HG03354 (cell line): Measurements from ENCODE around the gene MBD3.

Experiments
- ATAC-seq: cut with Tn5 transposase; IDR thresholded peaks from one replicate; pipeline ENCODE4 v1.9.1; 2021; ENCODE audit warnings: mild to moderate bottlenecking; ENCODE audit not compliant: unreplicated experiment, poor library complexity, severe bottlenecking

MBD3 gene

DNA sequence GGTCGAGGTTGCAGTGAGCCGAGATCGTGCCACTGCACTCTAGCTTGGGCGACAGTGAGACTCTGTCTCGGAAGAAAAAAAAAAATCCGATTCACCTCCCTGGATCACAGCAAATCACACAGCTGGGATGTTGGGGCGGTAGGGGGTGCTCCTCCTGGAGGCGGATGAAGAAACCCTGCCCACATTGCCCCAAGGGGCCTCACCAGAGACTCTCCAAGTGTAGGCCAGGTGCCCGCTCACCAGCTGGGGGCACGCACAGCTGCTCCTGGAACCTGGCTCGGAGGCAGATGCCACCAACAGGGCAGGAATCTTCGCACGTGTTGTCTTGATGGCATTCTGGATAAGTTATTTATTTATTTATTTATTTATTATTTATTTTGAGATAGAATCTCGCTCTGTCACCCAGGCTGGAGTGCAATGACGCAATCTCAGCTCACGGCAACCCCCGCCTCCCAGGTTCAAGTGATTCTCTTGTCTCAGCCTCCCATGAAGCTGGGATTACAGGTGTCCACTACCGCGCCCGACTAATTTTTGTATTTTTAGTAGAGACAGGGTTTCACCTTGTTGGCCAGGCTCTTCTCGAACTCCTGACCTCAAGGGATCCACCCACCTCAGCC lies 9.5 kb upstream of the MBD3 start:
- ATAC-seq = no peak

DNA sequence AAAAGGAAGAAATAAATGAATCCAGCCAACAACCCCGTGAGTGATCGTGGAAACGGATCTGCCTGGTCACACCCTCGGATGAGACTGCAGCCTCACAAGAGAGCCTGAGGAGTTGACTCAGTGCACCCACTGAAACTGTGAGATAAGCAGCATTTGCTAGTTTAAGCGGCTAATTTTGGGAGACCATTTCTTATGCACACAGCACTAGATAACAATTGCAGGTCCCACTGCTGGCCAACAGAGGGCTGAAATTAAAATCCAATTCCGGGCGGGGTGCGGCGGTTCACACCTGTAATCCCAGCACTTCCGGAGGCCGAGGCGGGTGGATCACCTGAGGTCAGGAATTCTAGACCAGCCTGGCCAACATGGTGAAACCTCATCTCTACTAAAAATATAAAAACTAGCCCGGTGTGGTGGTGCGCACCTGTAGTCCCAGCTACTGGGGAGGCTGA lies 9.0 kb upstream of the MBD3 start:
- ATAC-seq = no peak

DNA sequence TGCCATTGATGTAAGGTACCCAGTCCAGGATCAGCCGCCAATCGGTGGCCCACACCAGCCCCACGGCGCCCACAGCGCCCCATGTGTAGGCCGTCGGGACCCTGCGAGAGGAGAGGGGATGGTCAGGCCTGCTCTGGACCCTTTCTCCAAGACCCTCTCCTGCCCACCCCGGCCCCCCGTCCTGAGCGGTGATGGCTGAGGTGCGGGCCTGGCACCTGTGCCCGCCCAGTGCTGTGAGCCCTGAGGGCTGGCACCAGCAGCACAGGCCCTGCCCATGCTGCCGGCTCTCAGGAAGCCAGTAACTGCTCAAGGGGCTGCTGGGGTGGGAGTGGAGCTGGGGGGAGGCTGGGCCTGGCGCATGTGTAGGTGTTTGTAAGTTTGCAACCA lies 6.8 kb upstream of the MBD3 start:
- ATAC-seq = no peak

DNA sequence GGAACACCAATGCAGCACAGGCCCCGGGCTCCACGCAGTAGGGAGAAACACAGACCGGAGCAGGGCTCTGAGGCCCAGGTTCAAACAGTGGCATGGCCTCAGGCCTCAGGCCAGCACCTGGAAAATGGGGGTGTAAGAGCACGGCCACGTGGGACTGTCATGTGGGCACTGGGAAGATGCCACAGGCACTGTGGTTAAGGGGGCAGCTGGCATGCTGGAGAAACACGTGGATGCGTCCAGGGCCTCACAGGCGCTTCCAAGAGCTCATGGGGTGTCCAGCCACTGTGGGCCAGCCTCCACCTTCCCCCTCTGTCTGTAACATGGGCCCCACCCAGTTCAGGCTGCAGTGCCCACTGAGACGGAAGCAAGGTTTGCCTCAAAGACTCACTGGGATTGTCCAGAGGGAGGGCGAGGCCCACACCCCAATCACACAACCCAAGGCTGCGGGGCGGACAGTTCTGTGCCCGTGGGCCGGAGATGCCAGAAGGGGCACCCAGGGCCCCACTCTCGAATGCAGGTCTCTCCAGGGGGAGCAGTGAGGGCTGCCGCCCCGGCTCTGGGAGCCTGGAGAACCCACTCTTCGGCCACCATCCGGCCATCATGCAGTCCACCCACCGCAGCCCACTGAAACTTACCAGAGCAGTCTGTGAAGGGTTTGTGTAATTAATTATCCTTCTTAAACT lies 6.3 kb upstream of the MBD3 start:
- ATAC-seq = no peak

- no peak for ATAC-seq
Measured at GRCh38 chr19:1593501-1593772, 772 bp upstream of the MBD3 start.

DNA sequence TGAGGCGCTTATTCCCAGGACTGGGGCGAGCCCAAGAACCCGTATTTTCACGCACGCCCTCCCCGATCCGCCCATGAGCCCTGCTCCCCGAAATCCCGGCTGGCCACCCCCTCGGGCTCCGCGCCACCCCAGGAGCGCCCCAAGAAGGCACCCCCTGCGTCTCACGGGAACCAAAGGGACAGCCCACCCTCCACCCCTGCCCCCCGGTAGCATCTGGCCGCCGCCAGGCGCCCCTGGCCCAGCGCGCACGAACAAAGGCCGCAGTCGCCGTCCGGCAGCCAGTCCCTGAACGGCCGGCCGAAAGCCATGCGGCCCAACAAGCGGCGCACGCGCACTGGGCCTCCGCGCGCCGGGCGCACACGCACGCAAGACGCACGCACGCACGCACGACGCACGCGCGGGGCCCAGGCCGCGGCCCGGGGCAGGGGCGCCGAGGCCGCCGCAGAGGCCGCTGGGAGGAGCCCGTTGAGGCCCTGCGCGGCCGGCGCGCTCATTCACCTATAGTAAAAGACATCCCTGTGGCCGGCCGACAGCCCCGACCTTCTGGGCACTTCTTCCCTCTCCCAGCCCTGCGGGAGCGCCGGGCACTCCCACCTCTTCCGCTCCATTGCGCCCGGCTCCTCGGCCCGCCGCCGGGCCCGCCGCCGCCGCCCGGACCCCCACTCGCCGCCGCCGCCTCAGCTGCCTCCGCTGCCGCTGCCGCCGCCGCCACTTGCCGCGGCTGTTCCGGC lies 476 bp downstream of the MBD3 start:
- peak; percentile 78 for ATAC-seq

DNA sequence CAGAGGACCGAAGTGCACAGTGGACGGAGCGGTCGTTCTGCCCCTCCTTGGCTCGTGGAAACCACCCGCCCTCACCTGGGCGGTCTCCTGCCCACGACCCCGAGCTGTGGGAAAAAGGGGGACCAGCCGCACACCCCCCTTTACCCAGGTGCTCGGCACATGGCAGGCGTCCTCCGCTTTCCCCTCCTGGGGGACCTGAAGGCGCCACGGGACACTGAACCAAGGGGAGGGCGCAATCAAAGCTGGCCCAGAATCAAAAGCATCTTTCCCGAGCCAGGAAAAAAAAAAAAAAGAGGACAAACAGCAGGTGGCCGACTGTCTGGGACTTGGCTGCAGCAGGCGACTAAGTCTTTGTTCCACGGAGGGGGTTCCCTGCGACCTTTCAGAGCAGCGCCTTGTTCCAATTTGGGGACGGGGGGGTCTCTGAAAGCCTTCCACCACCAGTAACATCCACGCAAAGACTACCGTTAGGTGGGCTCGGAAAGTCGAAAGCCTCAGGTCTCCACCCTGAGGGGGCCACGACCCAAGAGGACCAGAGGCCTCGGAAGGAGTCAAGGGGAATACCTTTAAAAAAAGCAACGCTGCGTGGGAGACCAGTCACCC lies 1.1 kb downstream of the MBD3 start:
- peak; percentile 1 for ATAC-seq

DNA sequence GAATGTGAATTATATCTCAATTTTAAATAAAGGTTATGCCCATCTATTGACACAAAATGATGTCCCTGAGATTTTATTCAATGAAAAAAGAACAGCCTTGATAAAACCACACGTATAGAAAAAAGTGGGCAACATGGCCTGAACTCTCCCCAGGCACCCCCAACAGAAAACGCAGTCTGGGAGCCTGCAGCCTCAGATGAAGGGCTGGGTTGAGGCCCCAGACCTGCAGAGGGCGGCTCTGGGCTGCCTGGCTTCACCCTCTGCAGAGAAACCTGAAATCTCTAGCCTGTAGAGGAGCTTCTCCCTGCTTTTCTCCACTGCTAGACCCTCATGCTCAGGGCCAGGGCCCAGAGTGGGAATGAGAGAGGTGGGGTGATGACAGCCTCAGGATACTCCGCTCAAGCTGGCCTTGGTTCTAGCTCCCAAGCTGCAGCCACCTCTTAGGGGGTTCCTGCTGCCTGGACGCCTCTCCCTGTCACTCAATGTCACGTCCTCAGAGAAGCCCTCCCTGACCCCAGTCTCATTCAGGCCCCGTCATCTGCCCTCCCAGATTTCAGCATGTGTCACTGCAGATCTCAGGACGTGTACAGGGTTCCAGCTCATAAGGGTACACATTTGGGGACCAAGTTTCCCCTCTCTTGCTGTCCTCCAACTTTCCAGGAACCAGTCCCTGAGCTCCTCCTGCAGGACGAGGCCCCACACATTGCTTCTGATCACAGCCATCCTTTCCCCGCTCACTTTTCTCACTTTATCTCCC lies 1.8 kb downstream of the MBD3 start:
- ATAC-seq = no peak

DNA sequence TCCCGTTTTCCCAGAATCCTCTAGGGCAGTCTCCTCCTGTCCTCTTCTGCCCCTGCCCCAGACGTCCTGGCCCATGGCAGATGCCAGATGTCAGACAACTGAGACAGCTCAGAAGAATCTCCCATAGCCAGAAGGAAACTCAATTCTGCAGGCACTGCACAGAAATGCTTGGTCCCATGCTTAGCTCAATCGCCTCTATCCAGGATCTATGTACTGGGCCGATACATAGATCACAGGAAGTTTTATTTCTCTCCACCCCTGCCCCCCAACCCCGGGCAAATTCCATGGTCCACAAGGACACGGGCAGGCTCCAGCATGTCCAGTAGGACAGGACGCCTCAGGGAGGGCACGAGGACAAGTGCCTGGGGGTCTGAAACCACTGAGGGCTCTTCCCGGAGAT lies 4.8 kb downstream of the MBD3 start:
- no peak for ATAC-seq

GRCh38 chr19:1585243-1585580 lies 7.5 kb downstream of the MBD3 start:
- ATAC-seq = no peak

GRCh38 chr19:1584500-1585242 lies 8.0 kb downstream of the MBD3 start:
- ATAC-seq = no peak

DNA sequence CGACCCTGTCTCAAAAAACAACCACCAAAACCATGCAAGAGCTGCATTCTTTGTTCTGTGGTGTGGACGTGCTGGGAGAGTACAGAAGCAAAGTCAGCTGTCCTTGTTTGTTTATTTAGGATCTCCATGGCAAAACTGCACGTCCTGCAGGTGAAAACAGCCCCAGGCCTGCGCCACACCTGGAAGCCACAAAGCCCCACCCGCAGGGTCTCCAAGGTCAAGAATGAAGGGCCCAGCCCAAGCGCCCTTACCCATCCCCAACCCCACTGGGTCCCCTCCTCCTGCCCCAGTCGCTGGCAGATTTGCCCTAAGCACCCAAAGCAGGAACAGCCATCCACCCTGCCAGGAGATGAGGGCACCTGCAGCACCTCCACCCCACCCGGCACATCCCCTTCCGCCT lies 10.5 kb downstream of the MBD3 start:
- no peak for ATAC-seq

GRCh38 chr19:1580957-1581356 lies 11.7 kb downstream of the MBD3 start:
- no peak for ATAC-seq

GRCh38 chr19:1580382-1580781 lies 12.3 kb downstream of the MBD3 start:
- no peak for ATAC-seq

DNA sequence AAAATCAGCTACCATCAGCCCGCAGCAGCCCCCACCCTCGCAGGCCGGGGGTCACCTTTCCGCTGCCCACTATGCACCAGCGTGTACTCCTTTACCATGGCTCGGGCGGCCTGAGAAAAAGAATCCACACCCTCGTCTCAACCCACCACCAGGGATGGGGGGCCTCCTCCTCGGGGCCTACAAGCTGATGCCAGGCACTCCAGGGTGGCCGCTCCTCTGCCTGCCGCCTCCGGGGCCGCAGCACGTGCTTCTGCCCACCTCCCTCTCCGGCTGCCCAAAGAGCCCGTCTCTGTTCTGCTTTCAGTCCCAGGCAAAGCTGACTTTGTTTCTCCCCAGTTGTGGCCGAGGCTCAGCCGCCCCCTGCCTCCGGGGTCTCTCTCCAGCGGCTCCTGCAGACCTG lies 13.4 kb downstream of the MBD3 start:
- ATAC-seq = no peak

DNA sequence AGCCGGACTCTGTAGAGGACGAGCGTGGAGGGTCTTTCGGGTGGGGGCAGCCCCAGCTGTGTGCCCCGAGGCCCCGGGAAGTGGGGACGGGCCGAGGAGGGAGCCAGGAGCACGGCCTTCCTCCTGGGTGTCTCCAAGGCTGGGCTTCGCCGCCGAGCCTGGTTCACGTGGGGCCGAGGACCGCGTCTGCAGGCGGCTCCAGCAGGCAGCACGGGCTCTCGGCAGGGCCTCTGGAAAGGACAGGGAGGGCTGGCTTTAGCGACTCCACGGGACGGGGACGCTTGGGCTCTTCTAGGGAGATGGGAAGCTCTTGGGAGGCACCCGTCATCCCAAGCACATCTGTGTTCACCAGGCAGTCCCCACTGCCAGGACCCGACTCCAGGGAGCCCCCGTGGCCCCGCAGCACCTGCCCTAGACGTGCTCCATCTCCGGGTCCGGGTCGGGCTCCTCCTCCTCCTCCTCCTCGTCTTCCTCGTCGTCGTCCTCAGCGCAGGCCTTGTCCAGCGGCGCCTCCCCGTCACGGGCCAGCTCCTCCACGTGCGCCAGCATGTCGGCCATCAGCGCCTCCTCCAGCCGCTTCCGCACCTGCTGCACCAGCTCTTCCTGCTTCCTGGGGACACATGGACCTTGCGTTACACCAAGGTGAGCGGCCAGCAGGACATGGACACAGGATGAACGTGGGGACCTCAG lies 14.6 kb downstream of the MBD3 start:
- no peak for ATAC-seq

- no peak for ATAC-seq
Measured at GRCh38 chr19:1577090-1577928, 15.4 kb downstream of the MBD3 start.
